B cell (primary cell): ENCODE results near the gene CFAP210. TPM values are rescaled to one million over a fixed set of nuclear protein-coding genes. Genes with fewer than 3 reads are reported as not detected.
"Not testable (repeated sequence)": the region's sequence is repeated elsewhere in the genome, so short reads cannot be mapped to it uniquely, and the experiment has no call there.

Experiments
- ATAC-seq: fragments of 200-7000 bp; cut with Tn5 transposase; one replicate; pipeline ENCODE4 v1.10.0; 2021; ENCODE audit warnings: low read depth, mild to moderate bottlenecking, moderate number of reproducible peaks, moderate library complexity
- CTCF ChIA-PET: fragments of 350-600 bp; sonication (Branson Sonifier 250); formaldehyde crosslinking; loops from one replicate; lab custom pipeline; 2021; ENCODE audit warnings: antibody characterized with exemption, inconsistent platforms; lab: Charles Lee
- POLR2A ChIA-PET: fragments of 350-600 bp; sonication (Branson Sonifier 250); formaldehyde crosslinking; loops from one replicate; lab custom pipeline; 2021; ENCODE audit warnings: antibody characterized with exemption; lab: Charles Lee
- DNase-seq: peaks from one replicate; pipeline ENCODE4 v3.0.0; 2013
- H2AFZ ChIP-seq: 2 replicates; pipeline ENCODE4 v1.6.1; 2012; ENCODE audit warnings: mild to moderate bottlenecking, low read depth, low read length; ENCODE audit not compliant: insufficient read depth, poor library complexity, severe bottlenecking
- H3K27ac ChIP-seq, 2 donors: 1 replicate in 1 of 2; 2 replicates in 1 of 2; pipeline ENCODE4 v1.5.1; 2012 to 2013; ENCODE audit warnings: low read length in 2 of 2, mild to moderate bottlenecking in 2 of 2, moderate library complexity in 1 of 2
- H3K27me3 ChIP-seq, 4 experiments: fragments of 200-600 bp in 1 of 4; sonication (generic) in 1 of 4; replicated peaks in 1 of 4; 1 replicate in 2 of 4; 2 replicates in 2 of 4; pipeline versions ENCODE4 v1.6.1 to v1.7.0; 2013 to 2016; ENCODE audit warnings: low read length in 3 of 4, mild to moderate bottlenecking in 2 of 4, mixed read lengths in 1 of 4, moderate library complexity in 1 of 4; ENCODE audit not compliant: insufficient read depth in 4 of 4, control insufficient read depth in 3 of 4; ENCODE audit errors: control extremely low read depth in 1 of 4
- H3K36me3 ChIP-seq, 2 experiments: replicated peaks in 1 of 2; 1 replicate in 1 of 2; 2 replicates in 1 of 2; pipeline versions ENCODE4 v1.6.1 to v1.7.1; 2013; ENCODE audit warnings: low read length in 1 of 2; ENCODE audit not compliant: insufficient read depth in 2 of 2, control insufficient read depth in 1 of 2; ENCODE audit errors: control extremely low read depth in 1 of 2, extremely low read depth in 1 of 2
- H3K4me1 ChIP-seq, 2 donors: fragments of 200-600 bp in 1 of 2; sonication (generic) in 1 of 2; 1 replicate in 1 of 2; 2 replicates in 1 of 2; pipeline versions ENCODE4 v1.5.1 to v1.6.1; 2013 to 2017; ENCODE audit warnings: low read length in 2 of 2; ENCODE audit not compliant: control insufficient read depth in 2 of 2, insufficient read depth in 2 of 2
- H3K4me2 ChIP-seq: replicated peaks from 2 replicates; pipeline ENCODE3; 2012; ENCODE audit warnings: mild to moderate bottlenecking, low read depth, low read length; ENCODE audit not compliant: poor library complexity, severe bottlenecking
- H3K4me3 ChIP-seq, 5 experiments: fragments of 200-600 bp in 1 of 5; sonication (generic) in 1 of 5; 1 replicate in 3 of 5; 2 replicates in 2 of 5; pipeline versions ENCODE4 v1.5.1 to v1.7.0; 2011 to 2016; ENCODE audit warnings: low read length in 4 of 5, mild to moderate bottlenecking in 4 of 5, low read depth in 2 of 5, control low read depth in 1 of 5, moderate library complexity in 1 of 5; ENCODE audit not compliant: insufficient read depth in 1 of 5; ENCODE audit errors: control extremely low read depth in 1 of 5, extremely low read depth in 1 of 5
- H3K79me2 ChIP-seq: fragments of 200-600 bp; sonication (generic); one replicate; pipeline ENCODE4 v1.6.0; 2016; ENCODE audit warnings: low read length; ENCODE audit not compliant: control insufficient read depth, insufficient read depth
- H3K9ac ChIP-seq: fragments of 200-600 bp; sonication (generic); 2 replicates; pipeline ENCODE4 v1.6.1; 2017; ENCODE audit warnings: mild to moderate bottlenecking, low read length, moderate library complexity
- H3K9me3 ChIP-seq, 3 donors: one replicate each; pipeline versions ENCODE4 v1.6.1 to v1.7.1; 2013; ENCODE audit warnings: low read length in 2 of 3; ENCODE audit not compliant: control insufficient read depth in 2 of 3, insufficient read depth in 1 of 3; ENCODE audit errors: control extremely low read depth in 1 of 3
- H4K20me1 ChIP-seq: 2 replicates; pipeline ENCODE4 v1.6.0; 2012; ENCODE audit warnings: mild to moderate bottlenecking, low read length; ENCODE audit not compliant: insufficient read depth, control insufficient read depth, poor library complexity, severe bottlenecking
- H3K27ac Mint-ChIP-seq: one replicate; pipeline ENCODE4 v1.8.0; 2021; ENCODE audit warnings: mixed read lengths
- H3K27me3 Mint-ChIP-seq: one replicate; pipeline ENCODE4 v1.8.0; 2021; ENCODE audit warnings: mixed read lengths
- H3K4me1 Mint-ChIP-seq: one replicate; pipeline ENCODE4 v1.8.0; 2021; ENCODE audit warnings: mixed read lengths
- H3K4me3 Mint-ChIP-seq: one replicate; pipeline ENCODE4 v1.8.0; 2021; ENCODE audit warnings: mixed read lengths
- H3K9me3 Mint-ChIP-seq: one replicate; pipeline ENCODE4 v1.8.0; 2022; ENCODE audit warnings: mixed read lengths; ENCODE audit not compliant: insufficient read depth
- EZH2 ChIP-seq: IDR thresholded peaks from 2 replicates; pipeline ENCODE4 v1.6.1; 2012; ENCODE audit warnings: borderline replicate concordance, low read depth, mild to moderate bottlenecking, moderate library complexity, low read length; ENCODE audit not compliant: insufficient read depth, poor library complexity, severe bottlenecking
- WGBS: methylation state at CpG from one replicate; pipeline ENCODE4 v1.1.5; 2013; ENCODE audit warnings: missing lambda C conversion rate; ENCODE audit not compliant: insufficient coverage; 5-methylcytosine and 5-hydroxymethylcytosine counted together
- intact Hi-C: fragments of 100-400 bp; cut with micrococcal nuclease; formaldehyde crosslinking; loops from one replicate; pipeline ENCODE4 v1.10.0; 2022
- polyA plus RNA-seq: library from polyadenylated mRNA; depleted of rRNA; stranded (reverse); fragments of >200 nt; gene quantifications from 2 replicates; pipeline ENCODE4 v1.2.3, GENCODE V29; 2012
- total RNA-seq, 2 donors: library from RNA; stranded (reverse); fragments of 120-200 nt in 1 of 2; gene quantifications; 1 replicate in 1 of 2; 2 replicates in 1 of 2; pipeline versions ENCODE4 v1.2.3 to v1.2.4, GENCODE V29; 2013 to 2022
- TF ChIP-seq, protein P1 (sequence below): fragments of 200-600 bp; IDR thresholded peaks from one replicate; pipeline ENCODE4 v1.8.0; 2022; ENCODE audit warnings: antibody characterized with exemption, mild to moderate bottlenecking

The CFAP210 gene
- total and polyA plus RNA-seq, 2 donors (not counting 1 experiment from before 2014, with no cell fraction given): not detected

DNA sequence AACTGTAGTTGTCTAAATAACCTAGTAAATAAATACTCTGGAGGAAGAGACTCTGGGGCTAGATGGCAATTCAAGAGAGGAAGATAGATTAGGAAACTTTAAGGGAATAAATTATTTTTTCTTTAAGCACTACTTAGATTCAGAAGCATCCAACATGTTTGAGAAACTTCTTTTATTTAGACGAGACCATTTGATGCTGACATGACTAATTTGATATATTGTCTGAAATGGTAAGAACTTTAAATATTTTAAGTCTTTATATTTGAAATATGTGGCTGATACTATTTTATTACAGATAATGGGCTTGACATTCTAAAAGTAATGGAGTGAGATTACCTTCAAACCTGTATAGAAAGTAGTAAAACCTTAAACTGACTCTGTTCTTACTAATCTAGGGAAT lies 73.7 kb downstream of the CFAP210 start:
- ChIA-PET POLR2A (no interaction called here), CTCF (no interaction called here)
- Histone ChIP-seq H3K4me2 (no peak overlapping the region), H3K36me3 (peaks cover 12 to 62% of the 10 kb centered on the region in 2 experiments), H3K4me1 (no peaks in the 10 kb centered on the region), H4K20me1 (peaks cover 8% of the 10 kb centered on the region), H3K4me3 (no peak overlapping the region), H3K9me3 (no peaks in the 10 kb centered on the region), H3K79me2 (peaks cover 19% of the 10 kb centered on the region), H3K27me3 (no peaks in the 10 kb centered on the region), H3K9ac (no peak overlapping the region), H3K27ac (no peak overlapping the region), H2AFZ (no peak overlapping the region)
- intact Hi-C loops: no loop called here
- WGBS: no CpG with 5 or more reads among the region's 1 CpG
- H3K27me3 Mint-ChIP-seq: no peaks in the 10 kb centered on the region
- no peak overlapping the region for H3K4me3 Mint-ChIP-seq
- H3K4me1 Mint-ChIP-seq: peaks cover 5% of the 10 kb centered on the region
- H3K9me3 Mint-ChIP-seq: peaks cover under 1% of the 10 kb centered on the region
- no peak for DNase-seq
- no peak overlapping the region for H3K27ac Mint-ChIP-seq
- ATAC-seq: no peak
- no peak for TF ChIP-seq EZH2
- TF ChIP-seq, protein P1, sequence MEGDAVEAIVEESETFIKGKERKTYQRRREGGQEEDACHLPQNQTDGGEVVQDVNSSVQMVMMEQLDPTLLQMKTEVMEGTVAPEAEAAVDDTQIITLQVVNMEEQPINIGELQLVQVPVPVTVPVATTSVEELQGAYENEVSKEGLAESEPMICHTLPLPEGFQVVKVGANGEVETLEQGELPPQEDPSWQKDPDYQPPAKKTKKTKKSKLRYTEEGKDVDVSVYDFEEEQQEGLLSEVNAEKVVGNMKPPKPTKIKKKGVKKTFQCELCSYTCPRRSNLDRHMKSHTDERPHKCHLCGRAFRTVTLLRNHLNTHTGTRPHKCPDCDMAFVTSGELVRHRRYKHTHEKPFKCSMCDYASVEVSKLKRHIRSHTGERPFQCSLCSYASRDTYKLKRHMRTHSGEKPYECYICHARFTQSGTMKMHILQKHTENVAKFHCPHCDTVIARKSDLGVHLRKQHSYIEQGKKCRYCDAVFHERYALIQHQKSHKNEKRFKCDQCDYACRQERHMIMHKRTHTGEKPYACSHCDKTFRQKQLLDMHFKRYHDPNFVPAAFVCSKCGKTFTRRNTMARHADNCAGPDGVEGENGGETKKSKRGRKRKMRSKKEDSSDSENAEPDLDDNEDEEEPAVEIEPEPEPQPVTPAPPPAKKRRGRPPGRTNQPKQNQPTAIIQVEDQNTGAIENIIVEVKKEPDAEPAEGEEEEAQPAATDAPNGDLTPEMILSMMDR: no peak

- Histone ChIP-seq H3K9ac (no peak overlapping the region), H3K27ac (no peak overlapping the region), H3K9me3 (no peaks in the 10 kb centered on the region), H2AFZ (no peak overlapping the region), H3K27me3 (no peaks in the 10 kb centered on the region), H4K20me1 (peaks cover 8% of the 10 kb centered on the region), H3K4me1 (no peaks in the 10 kb centered on the region), H3K36me3 (peaks cover 15 to 61% of the 10 kb centered on the region in 2 experiments), H3K4me2 (no peak overlapping the region), H3K4me3 (no peak overlapping the region), H3K79me2 (peaks cover 20% of the 10 kb centered on the region)
- Mint-ChIP-seq H3K27ac (no peak overlapping the region), H3K9me3 (peaks cover 3% of the 10 kb centered on the region), H3K4me3 (no peak overlapping the region), H3K4me1 (peaks cover 5% of the 10 kb centered on the region), H3K27me3 (no peaks in the 10 kb centered on the region)
- CTCF ChIA-PET: no interaction called here
- POLR2A ChIA-PET: no interaction called here
- TF ChIP-seq EZH2: no peak
- TF ChIP-seq, protein P1: no peak
- WGBS: no CpG with 5 or more reads among the region's 3 CpGs
- intact Hi-C loops: no loop called here
- no peak for ATAC-seq
- DNase-seq: no peak
These were observed 74.3 kb downstream of the CFAP210 start for GRCh38 chr2:169619946-169620345.

DNA sequence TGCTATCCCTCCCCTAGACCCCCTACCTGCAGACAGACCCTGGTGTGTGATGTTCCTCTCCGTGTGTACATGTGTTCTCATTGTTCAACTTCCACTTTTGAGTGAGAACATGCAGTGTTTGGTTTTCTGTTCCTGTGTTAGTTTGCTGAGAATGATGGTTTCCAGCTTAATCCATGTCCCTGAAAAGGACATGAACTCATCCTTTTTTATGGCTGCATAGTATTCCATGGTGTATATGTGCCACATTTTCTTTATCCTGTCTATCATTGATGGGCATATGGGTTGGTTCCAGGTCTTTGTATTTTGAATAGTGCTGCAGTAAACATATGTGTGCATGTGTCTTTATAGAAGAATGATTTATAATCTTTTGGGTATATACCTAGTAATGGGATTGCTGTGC lies 78.2 kb downstream of the CFAP210 start:
- H3K4me1 ChIP-seq, DNase-seq, H3K4me1 Mint-ChIP-seq, H3K9me3 ChIP-seq, H3K9ac ChIP-seq, POLR2A ChIA-PET, CTCF ChIA-PET, H3K9me3 Mint-ChIP-seq, H3K4me2 ChIP-seq, H2AFZ ChIP-seq, H3K4me3 ChIP-seq, H3K27ac Mint-ChIP-seq, ATAC-seq, H3K4me3 Mint-ChIP-seq, intact Hi-C loops, H3K27ac ChIP-seq, H4K20me1 ChIP-seq, H3K27me3 Mint-ChIP-seq, H3K27me3 ChIP-seq: not testable (repeated sequence)
- Histone ChIP-seq H3K79me2 (peaks cover 20% of the 10 kb centered on the region), H3K36me3 (peaks cover 22 to 64% of the 10 kb centered on the region in 2 experiments)
- WGBS: no CpG with 5 or more reads among the region's 1 CpG
